Measurements from ENCODE around the gene ITPK1.

DNA sequence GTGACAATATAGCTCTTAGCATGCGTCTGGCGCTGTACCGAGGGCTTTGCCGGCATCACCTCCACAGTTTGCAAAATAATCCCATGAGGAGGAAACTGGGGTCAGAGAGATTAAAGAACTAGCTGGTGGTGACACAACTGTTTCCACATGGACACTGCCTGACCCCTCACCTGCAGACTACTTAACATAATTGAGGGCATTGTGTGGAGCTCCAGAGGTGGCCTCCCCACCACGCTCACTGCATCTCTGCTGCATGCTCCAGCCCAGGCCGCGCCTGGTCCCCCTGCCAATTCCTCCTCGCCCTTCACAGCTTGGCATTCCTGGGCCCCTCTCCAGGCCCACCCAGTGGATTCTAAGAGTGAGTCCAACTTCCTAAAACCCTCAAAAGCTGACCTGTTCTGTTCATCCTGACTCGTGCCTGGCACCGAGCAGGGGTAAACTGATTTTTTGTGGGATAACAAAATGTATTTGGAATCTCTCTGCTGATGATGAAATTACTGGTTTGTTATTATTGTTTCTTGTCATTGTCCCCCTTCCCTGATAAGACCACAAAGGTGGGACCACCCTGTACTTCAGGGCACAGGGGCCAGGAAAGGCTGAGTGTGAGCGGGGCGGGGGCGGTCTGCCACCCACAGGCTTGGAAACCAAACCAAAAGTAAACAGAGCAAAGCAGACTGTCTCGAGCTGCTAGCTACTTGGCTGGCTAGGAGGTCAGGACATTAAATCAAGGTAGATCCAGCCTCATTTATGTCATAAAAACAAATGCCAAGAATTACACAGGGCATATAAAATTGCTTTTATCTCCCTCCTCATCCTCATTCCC lies 152.2 kb downstream of the ITPK1 start:
- TF ChIP-seq, protein P1, sequence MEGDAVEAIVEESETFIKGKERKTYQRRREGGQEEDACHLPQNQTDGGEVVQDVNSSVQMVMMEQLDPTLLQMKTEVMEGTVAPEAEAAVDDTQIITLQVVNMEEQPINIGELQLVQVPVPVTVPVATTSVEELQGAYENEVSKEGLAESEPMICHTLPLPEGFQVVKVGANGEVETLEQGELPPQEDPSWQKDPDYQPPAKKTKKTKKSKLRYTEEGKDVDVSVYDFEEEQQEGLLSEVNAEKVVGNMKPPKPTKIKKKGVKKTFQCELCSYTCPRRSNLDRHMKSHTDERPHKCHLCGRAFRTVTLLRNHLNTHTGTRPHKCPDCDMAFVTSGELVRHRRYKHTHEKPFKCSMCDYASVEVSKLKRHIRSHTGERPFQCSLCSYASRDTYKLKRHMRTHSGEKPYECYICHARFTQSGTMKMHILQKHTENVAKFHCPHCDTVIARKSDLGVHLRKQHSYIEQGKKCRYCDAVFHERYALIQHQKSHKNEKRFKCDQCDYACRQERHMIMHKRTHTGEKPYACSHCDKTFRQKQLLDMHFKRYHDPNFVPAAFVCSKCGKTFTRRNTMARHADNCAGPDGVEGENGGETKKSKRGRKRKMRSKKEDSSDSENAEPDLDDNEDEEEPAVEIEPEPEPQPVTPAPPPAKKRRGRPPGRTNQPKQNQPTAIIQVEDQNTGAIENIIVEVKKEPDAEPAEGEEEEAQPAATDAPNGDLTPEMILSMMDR (IDR thresholded peaks at IDR 0.05): no peak
- no peak for TF ChIP-seq POLR2AphosphoS5 (IDR thresholded peaks at IDR 0.05; ENCODE audit: low read depth, low read length)

All from Panc1 (cell line).